ENCODE data around the gene SUMO3.

SUMO3 gene

DNA sequence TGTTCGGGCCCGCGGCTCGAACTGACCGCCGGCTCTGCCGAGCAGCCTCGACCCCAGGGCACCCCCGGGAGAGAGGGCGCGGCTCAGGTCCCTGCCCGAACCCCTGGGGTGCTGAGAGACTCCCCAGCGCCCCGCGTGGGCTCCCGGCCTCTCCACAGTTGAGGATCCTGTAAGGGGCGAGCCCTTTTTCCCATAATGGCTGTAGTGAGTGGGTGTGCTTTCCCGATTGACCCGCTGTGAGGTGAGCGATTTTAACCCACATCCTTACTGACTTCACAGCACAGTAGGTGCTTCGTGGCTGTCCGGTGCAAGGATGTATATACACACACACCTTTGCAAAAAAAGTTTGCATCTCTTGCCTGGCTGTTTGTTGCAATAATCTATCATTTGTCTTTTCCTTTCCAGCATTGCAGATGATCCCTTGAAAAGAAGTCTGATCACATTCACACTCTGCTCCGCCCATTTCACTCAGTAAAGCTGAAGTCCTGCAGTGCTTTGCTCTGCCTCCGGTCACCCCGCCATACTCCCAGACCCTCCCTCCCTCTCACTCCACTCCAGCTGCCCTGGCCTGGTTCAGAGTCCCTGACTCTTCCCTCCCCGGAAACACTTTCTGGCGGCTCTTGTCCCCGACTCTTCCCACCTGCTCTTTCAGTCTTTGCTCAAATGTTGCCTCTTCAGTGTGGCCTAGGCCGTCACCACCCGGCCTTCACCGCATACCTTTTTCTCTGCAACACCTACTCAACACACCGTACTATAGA lies 15.3 kb downstream of the SUMO3 start:
- Histone ChIP-seq H3K4me1 (ENCODE audit: low read length) (peaks cover 20% of the 10 kb centered on the region; the same call in 1 of the 2 replicates), H3K9ac (ENCODE audit: low read length) (peak overlapping the region; percentile 82), H3K9me3 (replicated peaks; ENCODE audit: insufficient read depth, low read length) (no peaks in the 10 kb centered on the region), H3K79me2 (ENCODE audit: low read length) (peaks cover 55% of the 10 kb centered on the region), H3K27ac (ENCODE audit: low read length) (no peak overlapping the region), H2AFZ (ENCODE audit: low read length) (peak overlapping the region; percentile 92), H4K20me1 (ENCODE audit: insufficient read depth, low read length) (peaks cover 18% of the 10 kb centered on the region; the same call in 1 of the 2 replicates), H3K9me2 (replicated peaks; ENCODE audit: insufficient read depth, low read length) (no peaks in the 10 kb centered on the region), H3K4me3 (ENCODE audit: low read length) (peak overlapping the region; percentile 93), H3K36me3 (replicated peaks; ENCODE audit: insufficient read depth, low read length) (peaks cover 5% of the 10 kb centered on the region; the same call in 1 of the 2 replicates), H3F3A (ENCODE audit: insufficient read depth, low read length) (0 out of 2 replicates have a peak, but pooled peaks cover 7% of the 10 kb centered on the region), H3K27me3 (replicated peaks; ENCODE audit: insufficient read depth, low read length) (no peaks in the 10 kb centered on the region), H3K4me2 (ENCODE audit: low read depth, low read length) (peak overlapping the region; percentile 88)
- DNase-seq, result peak; percentile 54
- TF ChIP-seq, protein P1, sequence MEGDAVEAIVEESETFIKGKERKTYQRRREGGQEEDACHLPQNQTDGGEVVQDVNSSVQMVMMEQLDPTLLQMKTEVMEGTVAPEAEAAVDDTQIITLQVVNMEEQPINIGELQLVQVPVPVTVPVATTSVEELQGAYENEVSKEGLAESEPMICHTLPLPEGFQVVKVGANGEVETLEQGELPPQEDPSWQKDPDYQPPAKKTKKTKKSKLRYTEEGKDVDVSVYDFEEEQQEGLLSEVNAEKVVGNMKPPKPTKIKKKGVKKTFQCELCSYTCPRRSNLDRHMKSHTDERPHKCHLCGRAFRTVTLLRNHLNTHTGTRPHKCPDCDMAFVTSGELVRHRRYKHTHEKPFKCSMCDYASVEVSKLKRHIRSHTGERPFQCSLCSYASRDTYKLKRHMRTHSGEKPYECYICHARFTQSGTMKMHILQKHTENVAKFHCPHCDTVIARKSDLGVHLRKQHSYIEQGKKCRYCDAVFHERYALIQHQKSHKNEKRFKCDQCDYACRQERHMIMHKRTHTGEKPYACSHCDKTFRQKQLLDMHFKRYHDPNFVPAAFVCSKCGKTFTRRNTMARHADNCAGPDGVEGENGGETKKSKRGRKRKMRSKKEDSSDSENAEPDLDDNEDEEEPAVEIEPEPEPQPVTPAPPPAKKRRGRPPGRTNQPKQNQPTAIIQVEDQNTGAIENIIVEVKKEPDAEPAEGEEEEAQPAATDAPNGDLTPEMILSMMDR (IDR thresholded peaks at IDR 0.05; ENCODE audit: low read length), result peak; percentile 23; the same call in 1 of the 2 replicates
- TF ChIP-seq EZH2phosphoT487 (IDR thresholded peaks at IDR 0.05; ENCODE audit: low read length), result no peak
- no peak for TF ChIP-seq EZH2 (optimal IDR thresholded peaks at IDR 0.05; ENCODE audit: low read depth, low read length)

DNA sequence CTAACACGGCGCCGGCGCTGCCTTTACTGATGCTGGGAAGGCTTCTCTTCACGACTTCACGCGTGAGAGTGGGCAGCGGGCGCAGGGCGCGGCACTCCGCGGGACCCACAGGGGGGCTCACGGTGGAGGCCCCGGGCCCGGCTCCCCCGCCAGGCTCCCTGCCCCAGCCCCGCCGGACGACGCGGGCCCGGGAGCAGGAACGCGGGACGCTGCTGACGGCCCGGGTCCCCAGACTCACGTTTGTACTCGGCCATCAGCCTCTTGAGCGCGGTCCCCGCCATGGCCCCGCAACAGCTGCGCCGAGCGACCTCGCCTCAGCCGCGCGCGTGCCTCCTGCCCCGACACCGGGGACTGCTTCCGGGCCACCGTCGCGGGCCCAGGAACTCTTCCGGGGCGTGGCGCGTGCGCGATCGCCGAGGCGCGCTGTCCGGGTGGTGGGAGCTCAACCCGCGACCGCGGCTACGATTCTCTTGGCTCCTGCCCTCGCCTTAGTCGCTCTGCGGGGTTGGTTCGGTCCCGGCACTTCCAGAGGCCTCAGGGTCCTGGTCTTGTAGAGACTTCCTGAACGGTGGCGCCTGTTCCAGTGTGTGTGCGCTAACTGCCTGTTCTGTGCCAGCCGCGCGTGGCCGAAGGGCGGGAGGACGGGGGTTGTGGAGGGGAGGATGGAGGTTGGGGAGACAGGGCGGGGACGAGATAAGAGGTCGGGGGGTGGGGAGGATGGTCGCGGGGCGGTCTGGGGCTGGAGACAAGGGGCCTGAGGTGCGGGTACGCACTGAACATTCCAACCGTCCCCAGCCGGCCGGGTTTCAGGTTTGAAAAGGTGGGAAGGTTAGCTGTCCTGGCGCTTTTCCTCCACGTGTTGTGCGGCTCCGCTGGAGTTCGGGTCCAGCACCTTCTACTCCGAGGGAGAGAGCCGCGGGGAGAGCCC lies 16.1 kb downstream of the SUMO3 start, which contains the start of gene UBE2G2:
Gene UBE2G2 (minus strand): TSS at position 353 of the 928 bp plus-strand sequence. CDS start 72 bp downstream, at position 281.
- TF ChIP-seq, protein P1 (IDR thresholded peaks at IDR 0.05; ENCODE audit: low read length), result no peak
- no peak for TF ChIP-seq EZH2 (optimal IDR thresholded peaks at IDR 0.05; ENCODE audit: low read depth, low read length)
- TF ChIP-seq EZH2phosphoT487 (IDR thresholded peaks at IDR 0.05; ENCODE audit: low read length), result no peak
- DNase-seq, result peak; percentile 94
- Histone ChIP-seq H3K9ac (ENCODE audit: low read length) (peak within 1 kb of the TSS; percentile 82), H3K4me1 (ENCODE audit: low read length) (peaks cover 20% of the 10 kb centered on the region; the same call in 1 of the 2 replicates), H3K9me2 (replicated peaks; ENCODE audit: insufficient read depth, low read length) (no peaks in the 10 kb centered on the region), H3K36me3 (replicated peaks; ENCODE audit: insufficient read depth, low read length) (peaks cover 3% of the 10 kb centered on the region; the same call in 1 of the 2 replicates), H3K4me2 (ENCODE audit: low read depth, low read length) (peak within 1 kb of the TSS; percentile 88), H3F3A (ENCODE audit: insufficient read depth, low read length) (0 out of 2 replicates have a peak, but pooled peaks cover 7% of the 10 kb centered on the region), H4K20me1 (ENCODE audit: insufficient read depth, low read length) (peaks cover 23% of the 10 kb centered on the region; the same call in 1 of the 2 replicates), H2AFZ (ENCODE audit: low read length) (peak within 1 kb of the TSS; percentile 92), H3K27me3 (replicated peaks; ENCODE audit: insufficient read depth, low read length) (no peaks in the 10 kb centered on the region), H3K27ac (ENCODE audit: low read length) (peak within 1 kb of the TSS; percentile 29; the same call in 1 of the 2 replicates), H3K4me3 (ENCODE audit: low read length) (peak within 1 kb of the TSS; percentile 93), H3K9me3 (replicated peaks; ENCODE audit: insufficient read depth, low read length) (no peaks in the 10 kb centered on the region), H3K79me2 (ENCODE audit: low read length) (peaks cover 62% of the 10 kb centered on the region)

DNA sequence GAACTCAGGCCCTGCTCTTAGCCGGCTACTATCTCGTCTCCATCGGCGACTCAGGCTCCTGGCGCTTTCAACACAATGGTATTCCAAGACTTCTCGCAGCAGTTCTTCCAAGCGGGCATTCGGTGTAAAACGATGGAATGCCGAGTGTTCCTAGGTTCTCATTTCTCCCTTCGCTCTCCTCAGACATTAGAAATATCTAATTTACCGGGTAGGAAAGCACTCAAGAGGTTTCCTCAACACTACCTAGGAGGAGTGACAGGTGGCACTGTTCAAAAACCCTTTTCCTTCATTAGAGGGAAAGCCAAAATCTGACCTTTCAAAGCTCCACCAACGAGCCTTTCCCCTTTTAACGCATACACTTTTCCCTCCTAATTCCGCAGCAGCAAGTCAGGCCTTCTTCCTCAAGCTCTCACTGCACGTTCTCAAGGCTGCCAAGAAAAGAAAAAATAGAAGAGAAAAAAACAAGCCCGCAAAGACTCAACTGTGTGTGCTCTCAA lies 16.8 kb downstream of the SUMO3 start:
- H3K36me3 ChIP-seq (replicated peaks; ENCODE audit: insufficient read depth, low read length), result no peaks in the 10 kb centered on the region; the same call in 1 of the 2 replicates
- peak overlapping the region; percentile 88 for H3K4me2 ChIP-seq (ENCODE audit: low read depth, low read length)
- peaks cover 20% of the 10 kb centered on the region; the same call in 1 of the 2 replicates for H3K4me1 ChIP-seq (ENCODE audit: low read length)
- H3K9me2 ChIP-seq (replicated peaks; ENCODE audit: insufficient read depth, low read length), result no peaks in the 10 kb centered on the region
- peak overlapping the region; percentile 92 for H2AFZ ChIP-seq (ENCODE audit: low read length)
- H3K79me2 ChIP-seq (ENCODE audit: low read length), result peaks cover 69% of the 10 kb centered on the region
- peak overlapping the region; percentile 8; the same call in 1 of the 2 replicates for H3K27ac ChIP-seq (ENCODE audit: low read length)
- H4K20me1 ChIP-seq (ENCODE audit: insufficient read depth, low read length), result peaks cover 29% of the 10 kb centered on the region; the same call in 1 of the 2 replicates
- H3F3A ChIP-seq (ENCODE audit: insufficient read depth, low read length), result 0 out of 2 replicates have a peak, but pooled peaks cover 7% of the 10 kb centered on the region
- H3K9me3 ChIP-seq (replicated peaks; ENCODE audit: insufficient read depth, low read length), result no peaks in the 10 kb centered on the region
- peak; percentile 84 for DNase-seq
- peak overlapping the region; percentile 93 for H3K4me3 ChIP-seq (ENCODE audit: low read length)
- TF ChIP-seq EZH2phosphoT487 (IDR thresholded peaks at IDR 0.05; ENCODE audit: low read length) (no peak), EZH2 (optimal IDR thresholded peaks at IDR 0.05; ENCODE audit: low read depth, low read length) (no peak)
- TF ChIP-seq, protein P1 (IDR thresholded peaks at IDR 0.05; ENCODE audit: low read length), result peak; percentile 74
- H3K27me3 ChIP-seq (replicated peaks; ENCODE audit: insufficient read depth, low read length), result no peaks in the 10 kb centered on the region
- H3K9ac ChIP-seq (ENCODE audit: low read length), result peak overlapping the region; percentile 82

Measured in MM.1S (cell line).